GM12891 (cell line): ENCODE measurements around the gene HIC2.

Experiments
- PAX5 ChIP-seq: IDR thresholded peaks from 2 replicates; pipeline ENCODE4 v1.6.1; 2011; ENCODE audit warnings: low read length, moderate library complexity, mild to moderate bottlenecking; ENCODE audit not compliant: insufficient read depth, severe bottlenecking
- POLR2A ChIP-seq: IDR thresholded peaks from 2 replicates; pipeline ENCODE4 v1.6.1; 2011; ENCODE audit warnings: low read depth, low read length, control low read depth
- POLR2AphosphoS5 ChIP-seq: IDR thresholded peaks from 2 replicates; pipeline ENCODE4 v1.6.1; 2011; ENCODE audit warnings: low read depth, low read length, control low read depth
- SPI1 ChIP-seq: IDR thresholded peaks from 2 replicates; pipeline ENCODE4 v1.6.1; 2011; ENCODE audit warnings: low read depth, low read length, control low read depth
- TAF1 ChIP-seq: IDR thresholded peaks from 2 replicates; pipeline ENCODE4 v1.6.1; 2011; ENCODE audit warnings: low read depth, low read length, control low read depth

- TF ChIP-seq POLR2A (no peak), POLR2AphosphoS5 (no peak), TAF1 (no peak), PAX5 (no peak), SPI1 (no peak)
These were observed 26.0 kb downstream of the HIC2 start for GRCh38 chr22:21443057-21443734.
